GM23338 (cell line): ENCODE results near the gene TENM3. TPM values are rescaled to one million over a fixed set of nuclear protein-coding genes. Genes with fewer than 3 reads are reported as not detected.

Source experiments
- ATAC-seq: fragments of 200-7000 bp; cut with Tn5 transposase; 3 replicates; pipeline ENCODE4 v1.9.1; 2020
- DNase-seq: peaks from one replicate; pipeline ENCODE4 v3.0.0-alpha.2; 2015; ENCODE audit warnings: low spot score
- H2AFZ ChIP-seq: fragments of 200-600 bp; sonication (generic); 2 replicates; pipeline ENCODE4 v1.8.0; 2016; ENCODE audit warnings: antibody characterized with exemption, mild to moderate bottlenecking, moderate library complexity
- H3F3A ChIP-seq: fragments of 200-600 bp; sonication (generic); replicated peaks from 2 replicates; pipeline ENCODE4 v1.8.0; 2017; ENCODE audit warnings: antibody characterized with exemption, mixed run types, low read depth
- H3K27ac ChIP-seq: fragments of 200-600 bp; sonication (generic); 2 replicates; pipeline ENCODE4 v1.6.1; 2016; ENCODE audit warnings: low read depth
- H3K27me3 ChIP-seq: fragments of 200-600 bp; sonication (generic); 2 replicates; pipeline ENCODE4 v1.8.0; 2016; ENCODE audit warnings: mild to moderate bottlenecking, mixed run types, moderate library complexity; ENCODE audit not compliant: insufficient read depth
- H3K36me3 ChIP-seq: fragments of 200-600 bp; sonication (generic); 2 replicates; pipeline ENCODE4 v1.8.0; 2016; ENCODE audit warnings: mild to moderate bottlenecking; ENCODE audit not compliant: insufficient read depth
- H3K4me1 ChIP-seq: fragments of 200-600 bp; sonication (generic); 2 replicates; pipeline ENCODE4 v1.8.0; 2016; ENCODE audit warnings: mild to moderate bottlenecking, moderate library complexity; ENCODE audit not compliant: insufficient read depth
- H3K4me2 ChIP-seq: fragments of 200-600 bp; sonication (generic); 2 replicates; pipeline ENCODE4 v1.7.1; 2017; ENCODE audit warnings: mixed run types
- H3K4me3 ChIP-seq: fragments of 200-600 bp; sonication (generic); 2 replicates; pipeline ENCODE4 v1.6.1; 2016; ENCODE audit warnings: mixed run types
- H3K79me2 ChIP-seq: fragments of 200-600 bp; sonication (generic); replicated peaks from 2 replicates; pipeline ENCODE4 v1.8.0; 2017; ENCODE audit warnings: mild to moderate bottlenecking; ENCODE audit not compliant: insufficient read depth
- H3K9me2 ChIP-seq: fragments of 200-600 bp; sonication (generic); 2 replicates; pipeline ENCODE4 v1.8.0; 2017; ENCODE audit not compliant: insufficient read depth
- H4K20me1 ChIP-seq: fragments of 200-600 bp; sonication (generic); replicated peaks from 2 replicates; pipeline ENCODE4 v1.8.0; 2017; ENCODE audit warnings: mild to moderate bottlenecking; ENCODE audit not compliant: insufficient read depth
- H3K27ac Mint-ChIP-seq: 2 replicates; pipeline ENCODE4 v1.8.0; 2020; ENCODE audit warnings: inconsistent platforms, mild to moderate bottlenecking, moderate library complexity, mixed read lengths
- H3K27me3 Mint-ChIP-seq: 3 replicates; pipeline ENCODE4 v1.8.0; 2022; ENCODE audit warnings: low read depth, mild to moderate bottlenecking, moderate library complexity, mixed read lengths, inconsistent platforms; ENCODE audit not compliant: insufficient read depth, poor library complexity
- H3K36me3 Mint-ChIP-seq: 3 replicates; pipeline ENCODE4 v1.8.0; 2021; ENCODE audit warnings: low read depth, mild to moderate bottlenecking, inconsistent platforms, moderate library complexity, mixed read lengths
- H3K4me1 Mint-ChIP-seq: 3 replicates; pipeline ENCODE4 v1.8.0; 2020; ENCODE audit warnings: mild to moderate bottlenecking, inconsistent platforms, mixed read lengths
- H3K4me3 Mint-ChIP-seq: 3 replicates; pipeline ENCODE4 v1.8.0; 2021; ENCODE audit warnings: moderate library complexity, mild to moderate bottlenecking, inconsistent platforms, mixed read lengths
- H3K9me3 Mint-ChIP-seq: 3 replicates; pipeline ENCODE4 v1.8.0; 2020; ENCODE audit warnings: moderate library complexity, mild to moderate bottlenecking, inconsistent platforms, mixed read lengths
- CREB1 ChIP-seq: fragments of 250-450 bp; sonication (Bioruptor Pico); IDR thresholded peaks from 2 replicates; pipeline ENCODE4 v1.5.0; 2020; ENCODE audit warnings: low read depth, mild to moderate bottlenecking, moderate library complexity
- EZH2 ChIP-seq: fragments of 200-600 bp; sonication (generic); IDR thresholded peaks from one replicate; pipeline ENCODE4 v1.8.0; 2017; ENCODE audit warnings: antibody characterized with exemption, mild to moderate bottlenecking, low read depth; ENCODE audit not compliant: unreplicated experiment
- EZH2phosphoT487 ChIP-seq: fragments of 200-600 bp; sonication (generic); IDR thresholded peaks from one replicate; pipeline ENCODE4 v1.8.1; 2018; ENCODE audit warnings: antibody characterized with exemption; ENCODE audit not compliant: unreplicated experiment
- JUNB ChIP-seq: IDR thresholded peaks from one replicate; pipeline ENCODE4 v1.6.1; 2016; ENCODE audit warnings: antibody characterized with exemption; ENCODE audit not compliant: unreplicated experiment
- NANOG ChIP-seq: IDR thresholded peaks from 2 replicates; pipeline ENCODE4 v1.6.1; 2016; ENCODE audit warnings: antibody characterized with exemption, borderline replicate concordance
- POLR2AphosphoS5 ChIP-seq: IDR thresholded peaks from 2 replicates; pipeline ENCODE4 v1.6.1; 2016; ENCODE audit warnings: antibody characterized with exemption, low read depth
- STAT1 ChIP-seq: IDR thresholded peaks from one replicate; pipeline ENCODE4 v1.6.1; 2016; ENCODE audit warnings: antibody characterized with exemption; ENCODE audit not compliant: unreplicated experiment
- ZNF331 ChIP-seq: fragments of 250-450 bp; sonication (Bioruptor Pico); IDR thresholded peaks from 2 replicates; pipeline ENCODE4 v1.5.0; 2020; ENCODE audit warnings: low read depth, mild to moderate bottlenecking, moderate library complexity
- polyA plus RNA-seq: library from polyadenylated mRNA; unstranded; fragments of >200 nt; fragmentation: Nextera tagmentation; extraction: Ambion mirVana; gene quantifications from 2 replicates; pipeline ENCODE4 v1.2.1, GENCODE V29; 2016
- total RNA-seq: library from RNA; depleted of rRNA; stranded (reverse); fragments of >200 nt; shearing (Covaris generic); gene quantifications from 2 replicates; pipeline ENCODE4 v1.2.3, GENCODE V29; 2014
- TF ChIP-seq, protein P1 (sequence below): fragments of 250-450 bp; sonication (Bioruptor Pico); IDR thresholded peaks from 2 replicates; pipeline ENCODE4 v1.5.0; 2020; ENCODE audit warnings: mild to moderate bottlenecking, moderate library complexity
- TF ChIP-seq, protein P2 (sequence below): IDR thresholded peaks from one replicate; pipeline ENCODE4 v1.6.1; 2018; ENCODE audit warnings: antibody characterized with exemption; ENCODE audit not compliant: unreplicated experiment

Gene TENM3
- total and polyA plus RNA-seq, 2 experiments from 2014 or later, result 22.2 to 128 TPM

- peak overlapping the region; percentile 43 for H3K27ac Mint-ChIP-seq
- no peak overlapping the region for H3K27ac ChIP-seq
- no peak overlapping the region for H3K4me3 ChIP-seq
- no peaks in the 10 kb centered on the region for H3K9me2 ChIP-seq
- peaks cover 77% of the 10 kb centered on the region for H3K4me1 Mint-ChIP-seq
- H3K36me3 Mint-ChIP-seq, result no peaks in the 10 kb centered on the region
- peaks cover 65% of the 10 kb centered on the region for H3K4me1 ChIP-seq
- H2AFZ ChIP-seq, result no peak overlapping the region
- H3K27me3 Mint-ChIP-seq, result peaks cover 5% of the 10 kb centered on the region
- no peak for ATAC-seq
- H3K36me3 ChIP-seq, result no peaks in the 10 kb centered on the region
- H4K20me1 ChIP-seq, result no peaks in the 10 kb centered on the region
- H3K4me2 ChIP-seq, result 0 out of 2 replicates have a peak overlapping the region, but pooled peaks have one; percentile 12
- H3K79me2 ChIP-seq, result peaks cover 2% of the 10 kb centered on the region; the same call in 1 of the 2 replicates
- peak; percentile 52 for DNase-seq
- H3K9me3 Mint-ChIP-seq, result no peaks in the 10 kb centered on the region
- no peak overlapping the region for H3K4me3 Mint-ChIP-seq
- H3F3A ChIP-seq, result no peaks in the 10 kb centered on the region
- no peak for TF ChIP-seq EZH2phosphoT487
- TF ChIP-seq JUNB, result no peak
- TF ChIP-seq CREB1 (CRISPR knock-in tag), result no peak
- no peak for TF ChIP-seq NANOG
- TF ChIP-seq, protein P1, sequence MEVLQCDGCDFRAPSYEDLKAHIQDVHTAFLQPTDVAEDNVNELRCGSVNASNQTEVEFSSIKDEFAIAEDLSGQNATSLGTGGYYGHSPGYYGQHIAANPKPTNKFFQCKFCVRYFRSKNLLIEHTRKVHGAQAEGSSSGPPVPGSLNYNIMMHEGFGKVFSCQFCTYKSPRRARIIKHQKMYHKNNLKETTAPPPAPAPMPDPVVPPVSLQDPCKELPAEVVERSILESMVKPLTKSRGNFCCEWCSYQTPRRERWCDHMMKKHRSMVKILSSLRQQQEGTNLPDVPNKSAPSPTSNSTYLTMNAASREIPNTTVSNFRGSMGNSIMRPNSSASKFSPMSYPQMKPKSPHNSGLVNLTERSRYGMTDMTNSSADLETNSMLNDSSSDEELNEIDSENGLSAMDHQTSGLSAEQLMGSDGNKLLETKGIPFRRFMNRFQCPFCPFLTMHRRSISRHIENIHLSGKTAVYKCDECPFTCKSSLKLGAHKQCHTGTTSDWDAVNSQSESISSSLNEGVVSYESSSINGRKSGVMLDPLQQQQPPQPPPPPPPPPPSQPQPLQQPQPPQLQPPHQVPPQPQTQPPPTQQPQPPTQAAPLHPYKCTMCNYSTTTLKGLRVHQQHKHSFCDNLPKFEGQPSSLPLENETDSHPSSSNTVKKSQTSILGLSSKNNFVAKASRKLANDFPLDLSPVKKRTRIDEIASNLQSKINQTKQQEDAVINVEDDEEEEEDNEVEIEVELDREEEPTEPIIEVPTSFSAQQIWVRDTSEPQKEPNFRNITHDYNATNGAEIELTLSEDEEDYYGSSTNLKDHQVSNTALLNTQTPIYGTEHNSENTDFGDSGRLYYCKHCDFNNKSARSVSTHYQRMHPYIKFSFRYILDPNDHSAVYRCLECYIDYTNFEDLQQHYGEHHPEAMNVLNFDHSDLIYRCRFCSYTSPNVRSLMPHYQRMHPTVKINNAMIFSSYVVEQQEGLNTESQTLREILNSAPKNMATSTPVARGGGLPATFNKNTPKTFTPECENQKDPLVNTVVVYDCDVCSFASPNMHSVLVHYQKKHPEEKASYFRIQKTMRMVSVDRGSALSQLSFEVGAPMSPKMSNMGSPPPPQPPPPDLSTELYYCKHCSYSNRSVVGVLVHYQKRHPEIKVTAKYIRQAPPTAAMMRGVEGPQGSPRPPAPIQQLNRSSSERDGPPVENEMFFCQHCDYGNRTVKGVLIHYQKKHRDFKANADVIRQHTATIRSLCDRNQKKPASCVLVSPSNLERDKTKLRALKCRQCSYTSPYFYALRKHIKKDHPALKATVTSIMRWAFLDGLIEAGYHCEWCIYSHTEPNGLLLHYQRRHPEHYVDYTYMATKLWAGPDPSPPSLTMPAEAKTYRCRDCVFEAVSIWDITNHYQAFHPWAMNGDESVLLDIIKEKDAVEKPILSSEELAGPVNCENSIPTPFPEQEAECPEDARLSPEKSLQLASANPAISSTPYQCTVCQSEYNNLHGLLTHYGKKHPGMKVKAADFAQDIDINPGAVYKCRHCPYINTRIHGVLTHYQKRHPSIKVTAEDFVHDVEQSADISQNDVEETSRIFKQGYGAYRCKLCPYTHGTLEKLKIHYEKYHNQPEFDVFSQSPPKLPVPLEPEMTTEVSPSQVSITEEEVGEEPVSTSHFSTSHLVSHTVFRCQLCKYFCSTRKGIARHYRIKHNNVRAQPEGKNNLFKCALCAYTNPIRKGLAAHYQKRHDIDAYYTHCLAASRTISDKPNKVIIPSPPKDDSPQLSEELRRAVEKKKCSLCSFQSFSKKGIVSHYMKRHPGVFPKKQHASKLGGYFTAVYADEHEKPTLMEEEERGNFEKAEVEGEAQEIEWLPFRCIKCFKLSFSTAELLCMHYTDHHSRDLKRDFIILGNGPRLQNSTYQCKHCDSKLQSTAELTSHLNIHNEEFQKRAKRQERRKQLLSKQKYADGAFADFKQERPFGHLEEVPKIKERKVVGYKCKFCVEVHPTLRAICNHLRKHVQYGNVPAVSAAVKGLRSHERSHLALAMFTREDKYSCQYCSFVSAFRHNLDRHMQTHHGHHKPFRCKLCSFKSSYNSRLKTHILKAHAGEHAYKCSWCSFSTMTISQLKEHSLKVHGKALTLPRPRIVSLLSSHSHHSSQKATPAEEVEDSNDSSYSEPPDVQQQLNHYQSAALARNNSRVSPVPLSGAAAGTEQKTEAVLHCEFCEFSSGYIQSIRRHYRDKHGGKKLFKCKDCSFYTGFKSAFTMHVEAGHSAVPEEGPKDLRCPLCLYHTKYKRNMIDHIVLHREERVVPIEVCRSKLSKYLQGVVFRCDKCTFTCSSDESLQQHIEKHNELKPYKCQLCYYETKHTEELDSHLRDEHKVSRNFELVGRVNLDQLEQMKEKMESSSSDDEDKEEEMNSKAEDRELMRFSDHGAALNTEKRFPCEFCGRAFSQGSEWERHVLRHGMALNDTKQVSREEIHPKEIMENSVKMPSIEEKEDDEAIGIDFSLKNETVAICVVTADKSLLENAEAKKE (CRISPR knock-in tag), result no peak
- TF ChIP-seq, protein P2, sequence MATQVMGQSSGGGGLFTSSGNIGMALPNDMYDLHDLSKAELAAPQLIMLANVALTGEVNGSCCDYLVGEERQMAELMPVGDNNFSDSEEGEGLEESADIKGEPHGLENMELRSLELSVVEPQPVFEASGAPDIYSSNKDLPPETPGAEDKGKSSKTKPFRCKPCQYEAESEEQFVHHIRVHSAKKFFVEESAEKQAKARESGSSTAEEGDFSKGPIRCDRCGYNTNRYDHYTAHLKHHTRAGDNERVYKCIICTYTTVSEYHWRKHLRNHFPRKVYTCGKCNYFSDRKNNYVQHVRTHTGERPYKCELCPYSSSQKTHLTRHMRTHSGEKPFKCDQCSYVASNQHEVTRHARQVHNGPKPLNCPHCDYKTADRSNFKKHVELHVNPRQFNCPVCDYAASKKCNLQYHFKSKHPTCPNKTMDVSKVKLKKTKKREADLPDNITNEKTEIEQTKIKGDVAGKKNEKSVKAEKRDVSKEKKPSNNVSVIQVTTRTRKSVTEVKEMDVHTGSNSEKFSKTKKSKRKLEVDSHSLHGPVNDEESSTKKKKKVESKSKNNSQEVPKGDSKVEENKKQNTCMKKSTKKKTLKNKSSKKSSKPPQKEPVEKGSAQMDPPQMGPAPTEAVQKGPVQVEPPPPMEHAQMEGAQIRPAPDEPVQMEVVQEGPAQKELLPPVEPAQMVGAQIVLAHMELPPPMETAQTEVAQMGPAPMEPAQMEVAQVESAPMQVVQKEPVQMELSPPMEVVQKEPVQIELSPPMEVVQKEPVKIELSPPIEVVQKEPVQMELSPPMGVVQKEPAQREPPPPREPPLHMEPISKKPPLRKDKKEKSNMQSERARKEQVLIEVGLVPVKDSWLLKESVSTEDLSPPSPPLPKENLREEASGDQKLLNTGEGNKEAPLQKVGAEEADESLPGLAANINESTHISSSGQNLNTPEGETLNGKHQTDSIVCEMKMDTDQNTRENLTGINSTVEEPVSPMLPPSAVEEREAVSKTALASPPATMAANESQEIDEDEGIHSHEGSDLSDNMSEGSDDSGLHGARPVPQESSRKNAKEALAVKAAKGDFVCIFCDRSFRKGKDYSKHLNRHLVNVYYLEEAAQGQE, result no peak
- no peak for TF ChIP-seq POLR2AphosphoS5
- TF ChIP-seq STAT1, result no peak
- no peak for TF ChIP-seq EZH2
- TF ChIP-seq ZNF331 (CRISPR knock-in tag), result no peak
- no peaks in the 10 kb centered on the region for H3K27me3 ChIP-seq
These were observed 310.5 kb downstream of the TENM3 start for GRCh38 chr4:182553653-182554052.
